ENCODE data around the gene LRRC8B. TPM values are rescaled to one million over a fixed set of nuclear protein-coding genes. Genes with fewer than 3 reads are reported as not detected.

The LRRC8B gene
- total RNA-seq, 4 donors from 2014 or later, result 3.5 to 15.7 (median 8.5) TPM

- Histone ChIP-seq H3K4me1 (no peaks in the 10 kb centered on the region), H3K4me3 (peak overlapping the region in 1 of 4 donors; percentile 9), H3K36me3 (no peaks in the 10 kb centered on the region), H3K9me3 (no peaks in the 10 kb centered on the region), H3K27ac (peak overlapping the region in 3 of 4 donors; percentile 20 to 81 (median 44)), H3K27me3 (no peaks in the 10 kb centered on the region)
- in situ Hi-C loops (cut with MboI; ENCODE audit: low sequenced_read_pairs in 4 of 4) (loop anchor here in 3 of 4 donors (10.0 to 25.0 kb wide), 2 partner anchors 126 to 129 kb away; no protein-coding TSS in a partner anchor), intact Hi-C loops (cut with DNase I; ENCODE audit: low total_unique reads) (no loop called here)
- DNase-seq (no peak), ATAC-seq (no peak)
- no peak for TF ChIP-seq POLR2A (IDR thresholded peaks at IDR 0.05)
- TF ChIP-seq CTCF (IDR thresholded peaks at IDR 0.05 in 4 of 5, conservative IDR thresholded peaks at IDR 0.05 in 1 of 5), result no peak
Measured at GRCh38 chr1:89635825-89636815, 111.5 kb downstream of the LRRC8B start.

GRCh38 chr1:89637496-89637895 lies 112.9 kb downstream of the LRRC8B start:
- Histone ChIP-seq H3K27ac (peak overlapping the region in 3 of 4 donors; percentile 16 to 81 (median 20)), H3K27me3 (no peaks in the 10 kb centered on the region), H3K36me3 (no peaks in the 10 kb centered on the region), H3K9me3 (no peaks in the 10 kb centered on the region), H3K4me3 (no peak overlapping the region), H3K4me1 (no peaks in the 10 kb centered on the region)
- DNase-seq (no peak), ATAC-seq (no peak)
- TF ChIP-seq POLR2A (IDR thresholded peaks at IDR 0.05) (no peak), CTCF (IDR thresholded peaks at IDR 0.05 in 4 of 5, conservative IDR thresholded peaks at IDR 0.05 in 1 of 5) (no peak)
- intact Hi-C loops (cut with DNase I; ENCODE audit: low total_unique reads), result no loop called here
- in situ Hi-C loops (cut with MboI; ENCODE audit: low sequenced_read_pairs in 4 of 4), result loop anchor here in 3 of 4 donors (10.0 to 25.0 kb wide), 2 partner anchors 125 to 127 kb away; no protein-coding TSS in a partner anchor

GRCh38 chr1:89640440-89640839 lies 115.8 kb downstream of the LRRC8B start:
- Histone ChIP-seq H3K4me3 (no peak overlapping the region), H3K27ac (no peak overlapping the region), H3K4me1 (no peaks in the 10 kb centered on the region), H3K27me3 (no peaks in the 10 kb centered on the region), H3K36me3 (no peaks in the 10 kb centered on the region), H3K9me3 (no peaks in the 10 kb centered on the region)
- in situ Hi-C loops (cut with MboI; ENCODE audit: low sequenced_read_pairs in 4 of 4), result loop anchor here in 2 of 4 donors (25.0 kb wide), 1 partner anchor 122 kb away; no protein-coding TSS in a partner anchor
- no peak for ATAC-seq
- no peak for DNase-seq
- intact Hi-C loops (cut with DNase I; ENCODE audit: low total_unique reads), result no loop called here
- no peak for TF ChIP-seq POLR2A (IDR thresholded peaks at IDR 0.05)
- TF ChIP-seq CTCF (IDR thresholded peaks at IDR 0.05 in 4 of 5, conservative IDR thresholded peaks at IDR 0.05 in 1 of 5), result no peak

GRCh38 chr1:89641781-89642180 lies 117.2 kb downstream of the LRRC8B start:
- H3K27me3 ChIP-seq, result no peaks in the 10 kb centered on the region
- ATAC-seq (no peak), DNase-seq (no peak)
- no peak overlapping the region for H3K27ac ChIP-seq
- intact Hi-C loops (cut with DNase I; ENCODE audit: low total_unique reads), result no loop called here
- H3K4me3 ChIP-seq, result no peak overlapping the region
- H3K9me3 ChIP-seq, result no peaks in the 10 kb centered on the region
- H3K36me3 ChIP-seq, result no peaks in the 10 kb centered on the region
- H3K4me1 ChIP-seq, result no peaks in the 10 kb centered on the region
- in situ Hi-C loops (cut with MboI; ENCODE audit: low sequenced_read_pairs in 4 of 4), result loop anchor here in 2 of 4 donors (25.0 kb wide), 1 partner anchor 121 kb away; no protein-coding TSS in a partner anchor
- no peak for TF ChIP-seq CTCF (IDR thresholded peaks at IDR 0.05 in 4 of 5, conservative IDR thresholded peaks at IDR 0.05 in 1 of 5)

All from gastrocnemius medialis (tissue), 4 donors.